HG03097 (cell line): Measurements from ENCODE around the gene NENF.
"Not testable (repeated sequence)": the region's sequence is repeated elsewhere in the genome, so short reads cannot be mapped to it uniquely, and the experiment has no call there.

ENCODE experiments used
- ATAC-seq: cut with Tn5 transposase; IDR thresholded peaks from one replicate; pipeline ENCODE4 v1.9.1; 2021; ENCODE audit not compliant: unreplicated experiment, low FRiP score

Gene NENF

DNA sequence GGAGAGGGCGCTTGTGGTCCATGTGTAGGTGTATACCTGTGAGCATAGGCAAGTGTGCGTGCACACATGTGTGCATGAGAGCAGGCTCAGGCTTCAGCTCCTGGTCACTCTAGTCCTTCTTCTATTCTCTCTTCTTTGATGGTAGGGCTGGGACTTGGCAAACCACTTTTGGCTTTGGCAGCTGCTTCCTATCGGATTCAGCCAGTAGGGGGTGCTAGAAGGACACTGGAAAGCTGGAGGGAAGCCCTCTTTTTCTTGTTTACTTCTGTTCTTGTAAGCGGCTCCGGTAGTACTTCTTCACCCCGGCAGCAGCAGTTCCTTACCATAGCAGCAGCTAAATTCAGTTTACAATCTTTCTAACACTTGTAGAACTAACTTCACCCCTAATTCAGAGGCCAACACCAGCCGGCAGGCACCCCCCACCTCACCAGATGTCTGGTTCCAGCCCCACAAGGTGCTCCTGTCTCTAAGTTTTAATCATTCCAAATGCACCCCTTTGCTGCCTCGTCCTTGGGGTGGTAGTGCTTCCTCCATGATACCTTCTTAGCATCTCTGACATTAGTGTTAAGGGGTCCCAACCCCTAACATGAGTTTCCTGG is 25.1 kb downstream of the NENF start:
- no peak for ATAC-seq

DNA sequence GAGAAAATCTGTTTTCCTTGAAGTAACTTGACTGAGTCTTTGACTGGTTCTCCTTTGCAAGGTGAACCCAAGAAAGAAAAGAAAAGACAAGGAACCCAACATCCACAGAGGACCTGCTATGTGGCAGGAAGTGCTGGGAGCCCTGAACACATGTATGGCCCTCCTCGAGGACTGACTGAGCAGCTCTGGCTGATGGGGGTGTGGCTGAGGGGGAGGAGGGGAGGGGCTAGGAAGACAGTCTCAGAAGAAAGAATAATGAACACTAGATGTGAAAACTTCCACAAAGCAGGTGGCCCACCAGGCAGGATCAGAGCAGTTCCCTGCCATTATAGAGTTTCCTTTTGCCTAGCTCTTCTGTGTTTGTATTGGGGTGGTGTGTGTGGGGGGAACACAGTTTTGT is 26.1 kb downstream of the NENF start:
- no peak for ATAC-seq

DNA sequence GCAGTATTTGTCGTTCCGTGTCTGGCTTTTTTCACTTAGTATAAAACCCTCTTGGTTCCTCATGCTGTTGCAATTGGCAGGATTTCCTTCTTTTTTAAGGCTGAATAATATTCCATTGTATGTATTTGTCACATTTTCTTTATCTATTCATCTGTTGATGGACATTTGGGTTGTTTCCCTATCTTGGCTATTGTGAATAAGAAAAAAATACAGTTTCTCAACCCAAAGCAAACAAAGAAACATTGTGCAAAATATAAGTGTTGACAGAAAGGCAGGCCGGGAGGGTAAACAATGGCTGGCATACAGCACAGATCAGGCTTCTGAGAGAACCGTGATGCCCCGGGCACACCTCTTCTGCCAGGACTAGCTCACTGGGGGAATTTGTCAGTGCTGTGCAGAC is 26.9 kb downstream of the NENF start:
- ATAC-seq, result no peak

DNA sequence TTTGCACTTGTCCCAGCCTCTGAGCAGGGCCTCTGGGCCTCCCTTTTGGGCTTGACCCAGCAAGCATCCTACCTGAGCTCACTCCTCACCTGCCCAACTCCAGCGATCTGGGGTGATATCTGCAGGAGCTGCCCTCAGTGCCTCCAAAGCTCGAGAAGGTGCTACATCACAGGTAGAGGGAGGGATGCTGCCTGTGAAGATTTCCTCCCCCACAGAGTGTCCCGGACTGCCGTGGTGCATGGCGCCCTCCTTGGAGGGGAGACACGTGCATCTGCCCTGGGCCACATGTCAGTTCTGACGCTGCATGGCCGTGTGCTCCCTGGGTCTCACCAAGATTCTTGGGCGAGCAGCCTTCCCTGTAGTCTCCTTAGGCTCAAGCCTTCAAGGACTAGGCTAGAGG is 27.7 kb downstream of the NENF start:
- no peak for ATAC-seq

DNA sequence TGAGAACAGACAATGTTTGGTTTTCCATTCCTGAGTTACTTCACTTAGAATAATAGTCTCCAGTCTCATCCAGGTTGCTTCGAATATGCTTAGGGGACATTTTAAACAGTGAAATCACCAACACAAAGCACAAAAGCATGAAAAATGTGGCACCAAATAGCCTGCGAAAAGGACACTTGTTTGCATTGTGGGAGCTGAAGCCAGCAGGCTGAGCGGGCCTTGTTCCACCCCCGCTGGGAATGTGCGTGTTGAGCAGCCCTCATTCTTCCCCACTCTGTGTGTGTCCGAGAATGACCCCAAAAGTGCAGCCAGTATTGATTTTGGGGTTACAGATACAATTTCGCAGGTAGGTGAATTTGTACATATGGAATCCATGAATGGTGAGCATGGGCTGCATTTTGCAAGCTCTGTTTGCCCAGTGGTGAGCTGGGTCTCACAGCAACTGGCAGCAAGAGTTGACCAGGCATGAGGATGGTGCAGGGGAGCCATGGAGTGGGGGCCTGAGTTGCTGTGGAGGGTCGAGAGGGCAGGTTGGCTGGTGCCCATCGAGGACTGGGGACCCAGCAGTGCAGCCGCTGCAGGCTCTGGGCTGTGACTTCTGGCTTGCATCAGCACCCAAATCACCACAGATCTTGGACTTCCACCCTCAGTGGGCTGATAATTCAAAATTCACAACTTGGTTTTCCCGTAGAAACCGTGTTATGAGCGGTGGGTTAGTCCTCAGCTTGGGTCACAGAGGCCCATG is 29.4 kb downstream of the NENF start:
- no peak for ATAC-seq

DNA sequence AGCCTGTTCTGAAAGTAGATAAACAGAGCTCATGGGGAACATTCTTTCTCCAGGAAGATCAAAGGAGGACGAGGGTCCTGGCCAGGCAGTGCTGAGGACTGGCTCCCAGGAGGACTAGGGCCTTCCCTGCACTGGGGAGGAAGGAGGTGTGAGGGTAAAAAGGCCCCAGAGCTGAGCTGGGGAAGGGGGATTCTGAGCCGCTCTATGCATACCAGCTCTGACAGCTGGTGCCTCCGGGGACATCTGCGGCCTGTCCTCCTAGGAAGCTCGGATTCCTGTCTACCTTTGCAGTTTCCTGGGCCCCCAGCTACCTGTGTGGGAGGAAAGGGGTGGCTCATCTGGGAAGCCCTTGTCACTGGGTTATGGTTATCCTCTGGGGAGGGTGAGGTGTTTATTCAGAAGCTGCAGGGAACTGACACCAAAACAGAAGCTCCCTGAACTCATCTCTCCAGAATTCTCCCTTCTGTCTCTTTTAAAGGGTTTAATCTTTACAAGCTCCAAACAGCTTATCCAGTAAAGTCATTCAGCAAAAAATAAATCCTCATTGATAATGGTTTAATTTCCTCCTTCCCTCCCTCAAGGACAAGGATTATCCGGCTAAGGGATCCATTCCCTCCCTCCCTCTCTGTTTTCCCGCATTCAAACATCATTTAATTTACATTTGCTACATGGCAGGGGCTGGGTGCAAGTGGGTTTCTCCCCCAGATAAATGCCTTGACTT is 31.0 kb downstream of the NENF start:
- ATAC-seq, result no peak

DNA sequence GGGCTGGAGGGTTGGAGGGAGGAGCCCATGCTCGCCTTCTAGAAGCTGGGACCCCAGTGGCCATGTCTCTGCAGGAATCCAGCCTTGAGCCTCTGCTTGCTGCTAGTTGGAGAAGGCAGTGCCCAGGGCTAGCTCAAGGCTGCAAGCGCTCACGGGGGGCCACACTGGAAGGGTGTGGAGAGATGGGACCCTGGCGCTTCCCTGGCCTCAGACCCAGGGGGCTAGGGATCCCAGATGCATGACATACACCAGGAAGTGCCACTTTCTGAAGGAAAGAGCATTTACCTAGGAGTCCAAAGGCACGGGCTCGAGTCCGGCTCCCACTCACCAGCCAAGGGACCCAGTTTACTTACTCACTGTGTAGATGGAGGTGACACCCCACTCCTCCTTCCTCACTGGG is 32.6 kb downstream of the NENF start:
- no peak for ATAC-seq

DNA sequence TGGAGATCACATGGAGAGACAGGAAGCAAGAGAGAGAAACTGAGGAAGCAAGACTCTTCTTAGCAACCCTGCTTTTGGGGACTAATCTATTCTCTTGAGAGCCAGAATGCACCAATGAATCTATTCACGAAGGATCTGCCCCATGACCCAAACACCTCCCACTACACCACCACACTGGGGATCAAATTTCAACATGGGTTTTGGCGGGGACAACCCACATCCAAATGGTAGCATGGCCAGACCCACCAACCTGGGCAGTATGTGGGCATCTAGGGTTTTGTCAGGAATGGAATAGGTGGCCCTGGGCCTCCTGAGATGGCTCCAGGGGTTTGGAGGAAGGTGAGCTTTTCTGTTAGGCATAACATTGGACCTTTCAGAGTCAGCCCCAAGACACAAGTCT is 33.7 kb downstream of the NENF start:
- no peak for ATAC-seq

DNA sequence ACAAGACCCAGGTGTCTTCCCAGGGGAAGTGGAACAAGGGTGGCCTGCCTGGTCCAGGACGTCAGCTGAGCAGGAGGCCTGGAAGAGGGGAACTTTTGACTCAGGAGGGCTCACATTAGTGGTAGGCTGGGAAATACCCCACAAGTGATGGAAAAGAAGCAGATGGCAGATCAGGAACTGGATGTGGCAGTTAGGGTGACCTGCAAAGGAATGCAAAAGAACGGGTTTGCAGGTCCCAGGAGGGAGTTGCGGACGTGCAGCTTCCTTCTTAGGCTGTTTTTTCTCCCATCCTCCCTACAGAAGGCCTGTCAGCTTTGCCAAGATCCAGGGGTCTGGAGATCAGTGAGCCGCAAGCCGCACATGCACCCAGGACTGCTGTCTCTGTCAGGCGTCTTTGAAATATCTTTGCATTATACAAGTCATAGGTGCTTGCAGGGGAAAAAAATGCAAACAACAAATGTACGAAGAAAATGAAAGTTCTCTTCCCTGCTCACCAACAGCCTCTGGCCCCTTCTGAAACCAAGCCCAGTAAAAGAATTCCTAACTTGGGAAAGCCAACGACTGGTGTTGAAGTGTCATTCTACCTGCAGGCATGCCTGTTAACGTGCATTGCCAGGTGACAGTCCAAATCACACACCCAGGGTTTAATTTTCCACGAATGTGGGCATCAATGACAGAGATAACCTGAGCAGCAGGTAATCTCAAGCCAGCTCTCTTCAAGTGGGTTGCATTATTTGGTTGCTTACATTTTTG is 34.4 kb downstream of the NENF start:
- ATAC-seq, result no peak

DNA sequence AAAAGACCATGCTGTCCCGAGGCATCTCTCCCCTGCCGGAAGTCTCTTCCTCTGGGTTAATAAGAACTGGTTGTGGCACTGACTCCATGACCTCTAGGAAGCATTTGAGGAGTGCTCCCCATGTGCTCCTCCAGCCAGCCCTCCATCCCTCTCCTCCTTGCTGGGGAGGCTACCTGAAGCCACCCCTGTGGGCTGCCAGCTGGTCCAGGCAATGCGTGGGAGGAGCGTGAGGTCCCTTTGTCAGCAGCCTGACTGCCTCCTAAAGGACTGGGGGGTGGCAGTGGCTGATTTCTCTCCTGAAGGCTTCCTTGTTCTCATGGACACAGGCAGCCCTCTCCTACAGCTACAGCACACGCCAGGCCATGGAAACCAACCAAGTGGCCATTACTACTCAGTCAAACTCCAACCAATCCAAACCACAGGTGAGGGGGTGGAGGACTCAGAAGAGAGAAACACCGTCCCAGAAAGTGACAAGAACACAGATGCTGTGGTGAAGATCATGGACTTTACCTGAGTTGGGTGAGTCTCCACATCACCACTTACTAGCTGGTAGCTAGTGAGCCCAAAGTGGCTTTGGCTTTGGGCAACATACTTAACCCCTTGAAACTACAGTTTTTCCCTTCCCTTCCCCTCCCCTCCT is 35.2 kb downstream of the NENF start:
- no peak for ATAC-seq

DNA sequence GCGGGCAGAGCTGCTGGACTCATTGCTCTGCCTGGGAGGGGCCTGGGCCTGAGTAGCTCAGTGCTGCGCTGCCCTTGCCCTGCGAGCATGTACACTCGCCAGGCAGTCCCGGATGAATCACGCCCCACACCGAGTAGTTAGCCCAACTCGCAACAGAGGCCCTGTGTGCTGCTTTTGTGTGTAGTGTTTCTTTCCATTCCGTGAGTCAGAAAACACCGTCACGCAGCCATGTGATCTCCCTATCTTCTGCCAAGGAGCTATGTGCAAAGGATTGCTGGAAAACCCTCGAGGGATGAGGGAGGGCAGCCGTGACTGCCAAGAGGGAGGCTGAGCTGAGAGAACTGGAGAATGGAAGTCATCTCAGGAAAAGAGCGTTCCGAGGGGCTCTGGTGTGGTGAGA is 37.3 kb downstream of the NENF start:
- ATAC-seq, result no peak

DNA sequence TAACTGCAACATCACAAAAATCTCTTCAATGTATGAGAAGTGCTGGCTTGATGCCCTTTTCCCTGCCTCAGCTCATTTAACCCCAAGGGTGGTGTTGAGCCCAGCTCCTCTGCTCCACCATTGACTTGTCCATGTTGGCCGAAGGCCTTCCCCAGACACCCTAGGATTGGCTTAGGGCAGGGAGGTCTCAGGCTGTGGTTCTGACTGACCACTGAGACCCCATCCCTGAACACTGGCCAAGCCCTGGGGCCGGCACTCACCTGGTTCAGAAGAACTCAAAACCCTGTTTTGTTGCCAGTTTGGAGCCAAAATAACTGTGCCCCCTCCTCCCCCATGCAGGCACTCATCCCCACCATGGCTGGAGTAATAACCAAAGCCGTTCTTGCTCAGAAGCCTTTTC is 38.6 kb downstream of the NENF start:
- ATAC-seq, result no peak

DNA sequence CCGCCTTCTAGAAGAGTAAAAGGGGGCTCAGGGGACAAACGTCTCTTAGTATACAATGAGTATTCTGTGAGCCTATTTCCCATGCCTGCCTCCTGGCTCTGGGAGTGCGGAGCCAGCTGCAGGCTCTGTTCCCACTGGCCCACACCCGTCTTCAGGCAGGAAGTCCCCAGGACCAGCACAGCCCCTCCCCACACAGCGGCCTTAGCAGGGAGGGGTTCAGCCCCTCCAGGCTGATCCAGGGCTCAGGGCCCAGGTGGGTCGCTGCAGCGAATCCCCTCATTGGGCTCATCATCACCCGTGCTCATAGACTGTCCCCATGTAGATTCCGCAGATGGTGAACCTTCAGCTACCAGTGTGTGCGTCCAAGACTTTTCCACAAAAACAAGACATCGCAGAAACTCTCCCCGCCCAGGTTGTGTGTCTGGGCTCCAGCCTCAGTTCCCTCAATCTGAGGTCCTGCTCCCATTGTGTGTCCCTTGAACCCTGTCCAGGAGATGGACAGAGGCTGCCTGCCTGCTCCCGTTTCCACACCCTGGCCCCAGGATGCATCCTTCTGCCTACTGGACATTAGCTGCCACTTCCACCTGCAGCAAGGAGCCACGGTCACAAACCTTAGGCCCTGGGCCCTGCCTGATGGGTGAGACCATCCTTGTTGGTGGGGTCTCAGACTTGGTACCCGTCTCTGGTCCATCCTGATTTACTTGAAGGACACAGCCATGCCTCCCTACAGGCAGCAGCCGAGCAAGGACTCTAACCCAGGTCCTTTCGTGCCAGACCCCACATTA is 39.4 kb downstream of the NENF start:
- ATAC-seq, result no peak

DNA sequence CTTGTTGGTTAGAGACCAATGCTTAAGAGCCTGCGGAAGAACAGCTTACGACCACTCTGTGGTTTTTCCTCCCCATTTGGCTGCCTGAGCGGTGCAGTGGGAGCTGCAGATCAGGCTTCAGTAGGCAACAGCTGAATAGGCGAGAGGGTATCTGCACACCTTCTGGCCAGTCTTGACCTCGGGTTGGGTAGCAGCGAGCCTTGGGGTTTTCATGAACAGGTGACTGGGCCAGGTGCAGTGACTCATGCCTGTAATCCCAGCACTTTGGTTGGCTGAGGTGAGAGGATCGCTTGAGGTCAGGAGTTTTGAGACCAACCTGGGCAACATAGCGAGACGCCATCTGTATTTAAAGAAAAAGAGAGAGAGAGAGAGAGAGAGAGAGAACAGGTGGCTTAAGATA is 41.0 kb downstream of the NENF start:
- ATAC-seq, result no peak

DNA sequence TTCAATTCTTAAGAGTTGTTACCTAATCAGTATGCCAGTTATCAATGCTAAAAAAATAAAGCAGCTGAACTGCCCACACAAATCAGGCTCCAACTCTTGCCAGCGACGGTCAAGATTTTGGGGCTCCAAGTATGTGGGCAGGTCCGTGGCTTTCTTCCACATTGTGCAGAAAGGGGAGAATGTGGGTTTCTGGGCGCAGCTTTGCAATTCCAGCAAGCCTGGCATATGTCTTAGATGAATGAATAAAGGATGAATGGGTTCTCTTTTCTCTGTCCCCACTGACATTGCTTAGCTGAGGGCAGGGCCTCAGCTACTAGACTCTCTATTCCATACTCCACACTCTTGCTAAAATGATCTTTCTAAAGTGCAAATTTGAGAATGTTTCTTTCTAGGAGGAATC is 42.4 kb downstream of the NENF start:
- ATAC-seq, result no peak

DNA sequence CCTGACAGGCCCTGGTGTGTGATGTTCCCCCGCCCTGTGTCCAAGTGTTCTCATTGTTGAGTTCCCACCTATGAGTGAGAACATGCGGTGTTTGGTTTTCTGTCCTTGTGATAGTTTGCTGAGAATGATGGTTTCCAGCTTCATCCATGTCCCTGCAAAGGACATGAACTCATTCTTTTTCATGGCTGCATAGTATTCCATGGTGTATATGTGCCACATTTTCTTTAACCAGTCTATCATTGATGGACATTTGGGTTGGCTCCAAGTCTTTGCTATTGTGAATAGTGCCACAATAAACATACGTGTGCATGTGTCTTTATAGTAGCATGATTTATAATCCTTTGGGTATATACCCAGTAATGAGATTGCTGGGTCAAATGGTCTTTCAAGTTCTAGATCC is 43.1 kb downstream of the NENF start:
- ATAC-seq, result not testable (repeated sequence)

DNA sequence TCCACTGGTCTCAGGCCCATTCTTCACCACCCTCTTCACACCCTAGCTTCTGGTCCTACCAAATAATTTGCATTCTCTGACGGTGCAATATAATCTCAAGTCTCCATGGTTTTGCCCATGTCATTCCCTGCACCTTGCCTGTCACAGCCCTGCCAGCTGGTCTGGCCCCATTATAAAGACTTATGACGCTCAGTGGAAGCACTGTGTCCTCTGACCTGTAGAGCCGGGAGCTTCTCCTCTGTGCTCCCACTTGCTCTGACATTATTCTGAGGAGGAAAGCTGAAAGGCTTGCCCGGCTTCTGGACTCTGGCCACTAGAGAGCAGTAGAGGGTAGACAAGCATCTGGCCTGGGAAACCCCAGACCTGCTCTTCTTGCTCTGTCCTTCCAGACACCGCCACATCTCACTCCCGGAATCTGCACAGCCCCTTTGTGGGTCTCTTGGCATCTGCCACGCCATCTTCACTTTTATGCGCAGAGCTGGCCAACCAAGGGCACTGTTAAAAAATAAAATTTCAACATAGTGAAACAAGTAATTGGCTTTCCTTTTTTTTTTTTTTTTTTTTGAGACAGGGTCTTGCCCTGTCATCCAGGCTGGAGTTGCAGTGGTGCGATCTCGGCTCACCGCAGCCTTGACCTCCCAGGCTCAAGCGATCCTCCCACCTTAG is 44.4 kb downstream of the NENF start:
- ATAC-seq, result peak; percentile 85

DNA sequence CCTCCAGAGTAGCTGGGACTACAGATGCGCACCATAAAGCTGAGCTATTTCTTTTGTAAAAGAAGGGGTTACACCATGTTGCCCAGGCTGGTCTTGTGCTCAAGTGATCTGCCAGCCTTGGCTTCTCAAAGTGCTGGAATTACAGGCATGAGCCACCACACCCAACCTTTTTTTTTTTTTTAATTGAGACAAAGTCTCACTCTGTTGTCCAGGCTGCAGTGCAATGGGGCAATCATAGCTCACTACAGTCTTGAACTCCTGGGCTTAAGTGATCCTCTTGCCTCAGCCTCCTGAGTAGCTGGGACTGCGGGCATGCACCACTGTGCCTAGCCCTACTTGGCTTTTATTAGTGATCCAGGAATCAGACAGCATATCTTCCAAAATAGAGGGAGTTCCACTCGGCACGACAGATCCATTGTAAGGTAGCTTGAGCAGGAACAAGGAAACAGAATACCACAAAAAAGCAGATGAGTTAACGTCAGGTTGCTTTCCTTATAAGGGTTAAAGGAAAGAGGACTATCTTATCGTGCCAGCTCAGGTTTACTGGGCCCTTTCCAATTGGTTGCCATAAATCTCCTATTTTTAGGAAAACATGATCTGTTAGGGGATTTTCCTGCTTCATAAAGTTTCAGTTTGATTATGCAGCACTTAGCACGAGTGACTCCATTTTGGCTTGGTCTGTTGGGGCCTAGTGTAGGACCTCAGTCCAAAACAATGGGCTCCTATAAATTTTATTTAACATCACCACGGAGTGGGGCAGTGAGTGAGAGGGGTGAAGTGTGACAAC is 45.2 kb downstream of the NENF start:
- no peak for ATAC-seq
